ES-I3 (cell line): ENCODE measurements around the gene ALPK3.

Experiments used
- H3K36me3 ChIP-seq: 2 replicates; pipeline ENCODE4 v1.6.1; 2013; ENCODE audit warnings: mild to moderate bottlenecking, low read length, control low read depth, moderate library complexity; ENCODE audit not compliant: insufficient read depth
- H3K4me1 ChIP-seq: 2 replicates; pipeline ENCODE4 v1.6.1; 2013; ENCODE audit warnings: mild to moderate bottlenecking, control low read depth, low read length; ENCODE audit not compliant: insufficient read depth
- H3K9ac ChIP-seq: 2 replicates; pipeline ENCODE4 v1.6.1; 2013; ENCODE audit warnings: low read depth, mild to moderate bottlenecking, low read length, moderate library complexity
- H3K9me3 ChIP-seq: 2 replicates; pipeline ENCODE4 v1.6.1; 2013; ENCODE audit warnings: mild to moderate bottlenecking, low read length, moderate library complexity; ENCODE audit not compliant: control insufficient read depth, insufficient read depth

ALPK3 gene

GRCh38 chr15:84816694-84817465 is at the start of gene ALPK3:
TSS of gene ALPK3 (plus strand) at chr15:84817356. CDS start at chr15:84817453, 97 bp downstream.
- H3K9ac ChIP-seq = peak within 1 kb of the TSS; percentile 46

GRCh38 chr15:84772031-84772430 is 45.1 kb upstream of the ALPK3 start:
- Histone ChIP-seq H3K36me3 (no peaks in the 10 kb centered on the region), H3K4me1 (no peaks in the 10 kb centered on the region; the same call in 1 of the 2 replicates), H3K9ac (no peak overlapping the region), H3K9me3 (no peaks in the 10 kb centered on the region)

More at GRCh38 chr15:84816694-84817465, at the start of gene ALPK3:
- Histone ChIP-seq H3K4me1 (peaks cover 21% of the 10 kb centered on the region), H3K36me3 (no peaks in the 10 kb centered on the region), H3K9me3 (no peaks in the 10 kb centered on the region)

DNA sequence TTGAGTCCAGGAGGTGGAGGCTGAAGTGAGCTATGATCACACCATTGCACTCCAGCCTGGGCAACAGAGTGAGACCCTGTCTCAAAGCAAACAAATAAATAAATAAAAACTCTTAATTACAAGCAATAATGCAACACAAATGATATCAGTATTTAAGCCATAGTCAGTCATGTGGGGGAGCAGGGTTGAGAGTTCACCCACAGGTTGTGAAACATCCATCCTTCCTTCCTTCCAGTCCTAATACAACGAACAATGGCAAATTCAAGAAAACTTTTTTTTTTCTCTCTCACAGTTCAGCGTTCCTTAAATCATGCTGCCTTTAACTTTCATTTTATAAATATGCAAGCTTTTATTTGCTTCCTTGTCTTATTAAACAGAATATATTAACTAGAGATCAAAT is 44.7 kb upstream of the ALPK3 start:
- Histone ChIP-seq H3K36me3 (no peaks in the 10 kb centered on the region), H3K4me1 (no peaks in the 10 kb centered on the region; the same call in 1 of the 2 replicates), H3K9ac (no peak overlapping the region), H3K9me3 (no peaks in the 10 kb centered on the region)

GRCh38 chr15:84773716-84774115 is 43.4 kb upstream of the ALPK3 start:
- H3K9ac ChIP-seq = no peak overlapping the region

GRCh38 chr15:84775867-84776449 is 41.2 kb upstream of the ALPK3 start:
- Histone ChIP-seq H3K4me1 (no peaks in the 10 kb centered on the region; the same call in 1 of the 2 replicates), H3K36me3 (no peaks in the 10 kb centered on the region), H3K9me3 (no peaks in the 10 kb centered on the region), H3K9ac (no peak overlapping the region)

More at GRCh38 chr15:84773716-84774115, 43.4 kb upstream of the ALPK3 start:
- Histone ChIP-seq H3K9me3 (no peaks in the 10 kb centered on the region), H3K4me1 (no peaks in the 10 kb centered on the region; the same call in 1 of the 2 replicates), H3K36me3 (no peaks in the 10 kb centered on the region)

DNA sequence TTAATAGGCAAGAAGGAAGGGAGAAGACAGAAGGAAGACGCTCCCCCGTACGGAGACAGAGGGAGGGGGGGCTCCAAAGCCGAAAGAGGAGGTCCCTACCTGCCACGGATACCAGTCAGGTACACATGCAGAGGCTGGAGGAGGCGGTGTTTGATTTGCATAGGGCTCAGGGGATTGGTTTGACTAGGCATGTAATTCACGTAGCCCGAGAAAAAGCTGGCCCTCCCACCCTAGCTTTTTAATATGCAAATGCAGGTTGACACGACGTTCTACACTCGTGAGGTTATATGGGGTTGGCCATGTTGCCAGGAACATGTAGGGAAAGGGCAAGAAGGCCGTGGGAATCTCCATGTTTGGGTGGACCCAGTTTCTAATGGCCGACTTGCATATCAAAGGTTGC is 39.0 kb upstream of the ALPK3 start:
- Histone ChIP-seq H3K9me3 (no peaks in the 10 kb centered on the region), H3K9ac (peak overlapping the region; percentile 33; the same call in 1 of the 2 replicates), H3K4me1 (no peaks in the 10 kb centered on the region; the same call in 1 of the 2 replicates), H3K36me3 (no peaks in the 10 kb centered on the region)

GRCh38 chr15:84780492-84780891 is 36.7 kb upstream of the ALPK3 start:
- Histone ChIP-seq H3K9ac (no peak overlapping the region), H3K9me3 (no peaks in the 10 kb centered on the region), H3K4me1 (no peaks in the 10 kb centered on the region; the same call in 1 of the 2 replicates), H3K36me3 (no peaks in the 10 kb centered on the region)

DNA sequence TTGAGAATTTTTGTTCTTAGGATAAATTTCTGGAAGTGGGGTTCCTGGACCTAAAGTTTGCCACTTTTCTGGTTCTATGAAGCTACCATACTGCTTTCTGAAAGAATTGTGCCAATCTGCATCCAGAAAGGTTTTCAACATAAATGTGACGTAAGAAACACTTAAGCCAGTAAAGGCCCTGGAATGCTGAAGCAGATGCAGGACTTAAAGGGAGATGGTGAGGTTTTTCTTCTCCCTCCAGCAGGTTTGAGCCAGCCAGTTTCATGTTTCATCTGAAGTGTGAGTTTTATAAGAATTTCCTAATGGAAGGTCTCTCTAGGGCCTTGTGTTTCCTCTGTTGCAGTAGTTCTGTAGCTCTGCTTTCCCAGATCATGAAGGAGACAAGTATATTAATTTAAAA is 35.7 kb upstream of the ALPK3 start:
- no peaks in the 10 kb centered on the region; the same call in 1 of the 2 replicates for H3K4me1 ChIP-seq
- no peaks in the 10 kb centered on the region for H3K9me3 ChIP-seq
- peaks cover 2% of the 10 kb centered on the region; the same call in 1 of the 2 replicates for H3K36me3 ChIP-seq
- no peak overlapping the region for H3K9ac ChIP-seq

GRCh38 chr15:84782346-84782745 is 34.8 kb upstream of the ALPK3 start:
- Histone ChIP-seq H3K36me3 (peaks cover 2% of the 10 kb centered on the region; the same call in 1 of the 2 replicates), H3K9ac (no peak overlapping the region), H3K4me1 (no peaks in the 10 kb centered on the region)

GRCh38 chr15:84783493-84784251 is 33.5 kb upstream of the ALPK3 start:
- H3K36me3 ChIP-seq = peaks cover 2% of the 10 kb centered on the region; the same call in 1 of the 2 replicates
- no peak overlapping the region for H3K9ac ChIP-seq
- no peaks in the 10 kb centered on the region for H3K4me1 ChIP-seq
- H3K9me3 ChIP-seq = no peaks in the 10 kb centered on the region

More at GRCh38 chr15:84782346-84782745, 34.8 kb upstream of the ALPK3 start:
- H3K9me3 ChIP-seq = no peaks in the 10 kb centered on the region

DNA sequence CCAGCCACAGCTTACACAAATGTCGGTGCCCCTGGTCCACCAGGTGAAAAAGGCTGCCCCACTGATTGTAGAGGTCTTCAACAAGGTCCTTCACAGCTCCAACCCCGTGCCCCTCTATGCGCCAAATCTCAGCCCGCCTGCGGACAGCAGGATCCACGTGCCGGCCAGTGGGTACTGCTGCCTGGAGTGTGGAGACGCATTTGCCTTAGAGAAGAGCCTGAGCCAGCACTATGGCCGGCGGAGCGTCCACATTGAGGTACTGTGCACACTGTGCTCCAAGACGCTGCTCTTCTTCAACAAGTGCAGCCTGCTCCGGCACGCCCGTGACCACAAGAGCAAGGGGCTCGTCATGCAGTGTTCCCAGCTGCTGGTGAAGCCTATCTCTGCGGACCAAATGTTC is 32.9 kb upstream of the ALPK3 start:
- peaks cover 2% of the 10 kb centered on the region; the same call in 1 of the 2 replicates for H3K36me3 ChIP-seq
- no peak overlapping the region for H3K9ac ChIP-seq
- H3K4me1 ChIP-seq = no peaks in the 10 kb centered on the region
- no peaks in the 10 kb centered on the region for H3K9me3 ChIP-seq

DNA sequence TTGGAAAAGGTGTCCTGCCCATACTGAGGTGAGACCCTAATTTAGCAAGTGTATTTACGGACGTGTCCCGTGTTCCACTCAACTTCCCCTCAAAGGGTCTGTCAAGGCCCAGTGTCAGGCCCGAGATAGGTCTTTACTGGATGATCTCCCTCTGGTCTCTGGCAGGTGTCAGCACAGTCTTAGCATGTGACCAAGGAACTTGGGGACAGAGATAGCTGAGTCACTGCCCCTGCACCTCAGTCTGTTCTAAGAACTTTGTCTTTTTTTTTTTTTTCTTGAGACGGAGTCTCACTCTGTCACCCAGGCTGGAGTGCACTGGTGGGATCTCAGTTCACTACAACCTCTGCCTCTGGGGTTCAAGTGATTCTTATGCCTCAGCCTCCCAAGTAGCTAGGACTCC is 32.1 kb upstream of the ALPK3 start:
- Histone ChIP-seq H3K9ac (no peak overlapping the region), H3K4me1 (no peaks in the 10 kb centered on the region), H3K36me3 (peaks cover 2% of the 10 kb centered on the region; the same call in 1 of the 2 replicates), H3K9me3 (no peaks in the 10 kb centered on the region)

DNA sequence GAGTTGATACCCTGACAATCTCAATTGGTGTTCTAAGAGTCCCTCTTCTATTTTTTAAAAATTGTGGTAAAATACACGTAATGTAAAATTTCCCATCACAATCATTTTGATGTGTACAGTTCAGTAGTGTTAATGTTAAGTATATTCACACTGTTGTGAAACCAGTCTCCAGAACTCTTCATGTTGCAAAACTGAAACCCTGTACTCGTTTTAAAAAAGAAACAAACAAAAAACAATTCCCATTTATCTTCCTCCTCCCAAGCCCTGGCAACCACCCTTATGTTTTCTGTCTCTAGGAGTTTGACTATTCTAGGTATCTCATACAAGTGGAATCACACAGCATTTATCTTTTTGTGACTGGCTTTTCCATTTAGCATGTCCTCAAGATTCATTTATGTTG is 28.7 kb upstream of the ALPK3 start:
- H3K36me3 ChIP-seq = peaks cover 2% of the 10 kb centered on the region; the same call in 1 of the 2 replicates
- H3K9ac ChIP-seq = no peak overlapping the region
- H3K4me1 ChIP-seq = no peaks in the 10 kb centered on the region
- no peaks in the 10 kb centered on the region for H3K9me3 ChIP-seq

DNA sequence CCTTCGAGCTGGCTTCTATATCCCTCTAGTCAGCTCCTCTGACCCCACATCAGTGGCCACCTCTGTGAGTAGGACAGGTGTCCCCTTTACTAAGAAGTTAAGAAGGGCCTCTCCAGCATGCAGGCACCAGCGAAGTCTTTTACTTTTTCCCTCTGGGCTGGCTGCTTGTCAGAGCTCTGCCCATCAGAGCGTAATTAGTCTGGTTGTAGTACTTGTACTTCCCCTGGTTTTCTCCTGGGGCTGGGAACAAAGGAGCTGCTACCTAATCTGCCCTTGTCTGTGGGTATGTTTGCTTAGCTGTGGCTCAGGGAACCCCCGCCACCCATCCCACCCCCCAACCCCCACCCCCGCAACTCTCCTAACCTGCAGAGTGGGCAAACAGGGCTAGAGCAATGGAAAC is 27.4 kb upstream of the ALPK3 start:
- Histone ChIP-seq H3K4me1 (no peaks in the 10 kb centered on the region), H3K9ac (no peak overlapping the region), H3K36me3 (peaks cover 2% of the 10 kb centered on the region; the same call in 1 of the 2 replicates), H3K9me3 (no peaks in the 10 kb centered on the region)
